NCI-H69 (cell line): ENCODE measurements around the gene MRM2.
A peak's percentile ranks its signal among the peaks of the same experiment; 100 is the strongest.
"Not testable (repeated sequence)": the region's sequence is repeated elsewhere in the genome, so short reads cannot be mapped to it uniquely, and the experiment has no call there.

Experiments used
- DNase-seq: peaks from one replicate; lab custom pipeline; 2025; lab: John Stamatoyannopoulos, UW

The MRM2 gene

GRCh38 chr7:2241580-2242540 is at the start of gene MRM2, which contains the start of gene NUDT1:
MRM2 (minus strand) TSS chr7:2242205; CDS start chr7:2242169, 36 bp downstream.
NUDT1 (plus strand) TSS chr7:2242226; CDS start chr7:2244575, 2,349 bp downstream.
- DNase-seq, result peak; percentile 94

- DNase-seq, result no peak
Measured at GRCh38 chr7:2290877-2291276, 48.9 kb upstream of the MRM2 start.

- DNase-seq, result no peak
Measured at GRCh38 chr7:2289621-2290020, 47.6 kb upstream of the MRM2 start.

GRCh38 chr7:2289111-2289586 is 47.1 kb upstream of the MRM2 start:
- no peak for DNase-seq

- DNase-seq, result no peak
Measured at GRCh38 chr7:2288503-2288902, 46.5 kb upstream of the MRM2 start.

GRCh38 chr7:2287745-2288144 is 45.7 kb upstream of the MRM2 start:
- DNase-seq, result no peak

- no peak for DNase-seq
Measured at GRCh38 chr7:2283074-2283473, 41.1 kb upstream of the MRM2 start.

- DNase-seq, result no peak
Measured at GRCh38 chr7:2282185-2282751, 40.3 kb upstream of the MRM2 start.

- no peak for DNase-seq
Measured at GRCh38 chr7:2281541-2281940, 39.5 kb upstream of the MRM2 start.

GRCh38 chr7:2280424-2280823 is 38.4 kb upstream of the MRM2 start:
- DNase-seq, result no peak

- no peak for DNase-seq
Measured at GRCh38 chr7:2279896-2280295, 37.9 kb upstream of the MRM2 start.

GRCh38 chr7:2278026-2278425 is 36.0 kb upstream of the MRM2 start:
- no peak for DNase-seq

- DNase-seq, result no peak
Measured at GRCh38 chr7:2276107-2276506, 34.1 kb upstream of the MRM2 start.

- DNase-seq, result no peak
Measured at GRCh38 chr7:2275101-2275500, 33.1 kb upstream of the MRM2 start.

- no peak for DNase-seq
Measured at GRCh38 chr7:2274666-2275065, 32.7 kb upstream of the MRM2 start.

- DNase-seq, result no peak
Measured at GRCh38 chr7:2273866-2274265, 31.9 kb upstream of the MRM2 start.

- no peak for DNase-seq
Measured at GRCh38 chr7:2272031-2272430, 30.0 kb upstream of the MRM2 start.

GRCh38 chr7:2271273-2272026 is 29.4 kb upstream of the MRM2 start:
- no peak for DNase-seq

- no peak for DNase-seq
Measured at GRCh38 chr7:2270495-2270894, 28.5 kb upstream of the MRM2 start.

GRCh38 chr7:2269991-2270460 is 28.0 kb upstream of the MRM2 start:
- no peak for DNase-seq

- not testable (repeated sequence) for DNase-seq
Measured at GRCh38 chr7:2269089-2269990, 27.3 kb upstream of the MRM2 start.
